ENCODE data around the gene PARP1.
A peak's percentile ranks its signal among the peaks of the same experiment; 100 is the strongest.
"Not testable (repeated sequence)": the region's sequence is repeated elsewhere in the genome, so short reads cannot be mapped to it uniquely, and the experiment has no call there.

Gene PARP1

DNA sequence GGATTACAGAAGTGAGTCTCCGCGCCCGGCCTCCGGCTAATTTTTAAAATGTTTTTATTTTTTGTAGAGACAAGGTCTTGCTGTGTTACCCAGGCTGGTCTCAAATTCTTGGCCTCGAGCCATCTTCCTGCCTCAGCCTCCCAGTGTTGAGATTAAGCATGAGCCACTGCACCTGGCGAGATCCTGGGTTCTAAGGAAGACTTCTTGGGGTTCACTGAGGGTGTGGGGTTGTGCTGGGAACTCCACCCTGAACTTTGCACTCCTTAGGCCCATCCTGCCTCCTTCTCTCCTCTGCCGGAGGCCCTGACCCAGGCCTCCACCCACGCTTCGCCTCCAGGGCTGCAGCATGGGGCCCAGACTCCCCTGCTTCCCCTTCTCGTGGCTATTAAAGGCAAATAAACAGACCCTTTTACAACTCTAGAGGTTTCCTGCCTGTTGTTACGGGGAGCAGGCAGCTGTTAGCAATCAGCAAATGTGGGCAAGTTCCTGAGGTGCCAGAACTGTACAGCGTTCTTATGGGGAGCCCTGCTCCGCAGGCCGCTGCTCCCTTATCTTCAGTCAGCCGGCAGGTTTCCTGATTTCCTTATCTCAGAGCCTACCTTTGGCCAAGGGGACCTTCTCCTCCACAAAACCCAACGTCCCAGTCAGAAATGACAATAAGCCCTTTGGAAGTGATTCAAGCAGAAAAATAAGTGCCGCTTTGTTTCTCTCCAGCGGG is 57.9 kb downstream of the PARP1 start:
- no peak for DNase-seq

GRCh38 chr1:226349081-226349480 is 58.8 kb downstream of the PARP1 start:
- DNase-seq: no peak

- DNase-seq: no peak
Measured at GRCh38 chr1:226344441-226345259, 63.2 kb downstream of the PARP1 start.

GRCh38 chr1:226342656-226343055 is 65.2 kb downstream of the PARP1 start:
- no peak for DNase-seq

- not testable (repeated sequence) for DNase-seq
Measured at GRCh38 chr1:226340111-226340510, 67.8 kb downstream of the PARP1 start.

GRCh38 chr1:226337276-226337875 is 70.5 kb downstream of the PARP1 start:
- DNase-seq: no peak

DNA sequence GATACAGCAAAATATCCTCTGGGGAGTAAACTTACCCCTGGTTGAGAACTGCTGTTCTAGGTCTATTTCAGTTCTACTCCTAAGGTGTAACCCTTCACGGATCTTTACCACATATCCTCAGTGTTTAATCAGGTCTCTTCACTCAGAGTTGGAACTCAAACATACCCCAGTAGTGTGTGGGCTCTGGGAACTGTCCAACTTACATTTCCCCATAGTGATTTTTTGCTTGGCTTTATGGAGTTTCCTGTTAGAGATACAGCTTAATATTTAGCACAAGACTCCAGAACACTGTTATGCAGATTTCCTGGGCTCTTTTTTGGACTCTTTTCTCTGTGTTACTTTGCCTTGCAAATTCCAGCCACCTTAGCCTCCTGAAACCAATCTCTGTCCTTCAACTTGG is 72.2 kb downstream of the PARP1 start:
- no peak for DNase-seq

DNA sequence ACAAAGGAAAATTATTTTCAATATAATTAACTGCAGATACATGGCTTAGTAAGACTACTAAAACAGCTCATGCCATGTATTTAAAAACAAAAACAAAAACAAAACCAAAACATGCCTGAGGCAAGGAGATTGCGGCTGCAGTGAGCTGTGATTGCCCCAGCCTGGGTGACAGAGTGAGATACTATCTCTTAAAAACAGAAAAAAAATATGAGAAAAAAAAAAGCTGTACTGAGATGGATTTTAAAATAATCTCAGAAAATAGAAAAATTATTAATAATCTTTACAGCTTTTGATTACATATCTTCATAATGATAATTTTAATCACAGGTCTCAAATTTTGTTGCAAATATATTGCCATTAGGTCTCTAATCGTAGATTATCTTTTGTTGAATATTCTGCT is 74.9 kb downstream of the PARP1 start:
- DNase-seq: no peak

- no peak for DNase-seq
Measured at GRCh38 chr1:226329237-226329636, 78.7 kb downstream of the PARP1 start.

DNA sequence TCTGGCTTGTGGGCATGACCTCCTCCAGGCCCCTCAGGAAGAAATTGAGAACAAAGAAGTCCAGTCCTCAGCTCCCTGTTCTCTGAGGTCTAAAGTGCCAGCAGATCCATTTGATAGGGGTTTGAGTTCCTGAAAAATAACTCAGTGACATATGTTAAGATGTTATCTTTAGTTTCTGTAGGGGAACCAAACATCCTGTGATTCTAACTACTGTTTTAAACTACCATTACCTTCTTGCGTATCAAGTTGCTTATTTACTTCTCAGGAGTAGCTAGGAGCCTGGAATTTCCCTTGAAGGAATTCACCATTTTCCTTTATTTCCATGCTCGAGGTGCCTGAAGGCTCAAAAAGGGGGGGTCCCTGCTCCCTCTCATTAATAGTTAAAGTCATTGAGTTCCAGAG is 80.1 kb downstream of the PARP1 start:
- DNase-seq: no peak

DNA sequence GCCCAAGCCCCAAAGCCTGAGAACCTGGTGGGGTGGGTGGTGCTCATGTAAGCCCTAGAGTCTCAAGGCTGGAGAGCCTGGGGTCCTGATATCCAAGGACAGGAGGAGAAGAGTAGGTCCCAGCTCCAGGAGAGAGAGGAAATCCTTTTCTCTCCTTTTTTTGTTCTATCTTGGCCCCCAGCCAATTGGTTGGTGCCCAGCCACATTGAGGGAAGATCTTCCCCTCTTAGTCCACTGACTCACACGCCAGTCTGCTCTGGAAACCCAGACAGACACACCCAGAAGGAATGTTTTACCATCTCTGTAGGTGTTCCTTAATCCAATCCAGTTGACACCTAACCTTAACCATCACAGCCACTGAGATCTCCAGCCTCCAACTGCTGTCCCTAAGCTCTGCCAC is 82.7 kb downstream of the PARP1 start:
- DNase-seq: peak; percentile 8

DNA sequence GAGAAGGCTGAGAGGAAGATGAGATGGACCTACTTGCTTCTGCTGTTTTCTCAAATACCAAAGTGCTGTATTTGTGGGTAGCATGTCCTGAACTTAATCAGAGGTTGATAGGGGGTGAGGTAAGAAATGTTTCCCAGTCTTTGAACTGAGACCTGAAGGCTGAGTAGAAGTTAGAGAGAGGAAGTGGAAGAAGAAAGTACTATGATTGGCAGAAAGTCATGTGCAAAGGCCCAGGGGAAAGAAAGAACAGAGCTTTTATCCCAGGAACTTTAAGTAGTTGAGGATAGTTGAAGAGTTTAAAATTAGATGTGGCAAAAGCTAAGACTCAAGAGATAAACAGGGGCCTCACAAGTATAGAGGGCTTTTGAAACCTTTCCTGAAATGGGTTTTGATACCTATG is 83.4 kb downstream of the PARP1 start:
- no peak for DNase-seq

- DNase-seq: no peak
Measured at GRCh38 chr1:226322986-226323385, 84.9 kb downstream of the PARP1 start.

DNA sequence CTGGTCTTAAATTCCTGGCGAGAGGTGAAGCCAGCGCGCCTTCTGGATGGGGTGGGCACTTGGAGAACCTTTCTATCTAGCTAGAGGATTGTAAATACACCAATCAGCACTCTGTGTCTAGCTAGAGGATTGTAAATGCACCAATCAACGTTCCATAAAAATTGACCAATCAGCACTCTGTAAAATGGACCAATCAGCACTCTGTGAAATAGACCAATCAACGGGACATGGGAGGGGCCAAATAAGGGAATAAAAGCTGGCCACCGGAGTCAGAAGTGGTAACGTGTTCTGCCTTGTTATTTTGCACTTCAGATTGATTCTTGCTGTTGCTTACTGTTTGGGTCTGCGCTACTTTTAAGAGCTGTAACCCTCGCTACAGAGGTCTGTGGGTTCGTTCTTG is 87.0 kb downstream of the PARP1 start:
- no peak for DNase-seq

- DNase-seq: no peak
Measured at GRCh38 chr1:226318471-226318870, 89.4 kb downstream of the PARP1 start.

DNA sequence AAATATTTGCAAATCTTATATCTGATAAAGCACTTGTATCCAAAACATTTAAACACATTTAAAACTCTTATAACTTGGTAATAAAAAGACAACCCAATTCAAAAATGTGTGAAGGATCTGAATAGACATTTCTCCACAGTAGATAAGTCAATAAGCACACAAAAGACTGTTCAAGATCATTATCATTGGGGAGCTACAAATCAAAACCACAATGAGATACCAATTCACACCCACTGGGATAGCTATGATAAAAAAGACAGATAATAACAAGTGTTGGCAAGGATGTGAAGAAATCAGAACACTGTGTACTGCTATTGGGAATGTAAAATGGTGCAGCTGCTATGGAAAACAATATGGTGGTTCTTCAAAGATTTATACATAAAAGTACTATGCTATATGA is 93.8 kb downstream of the PARP1 start:
- no peak for DNase-seq

DNA sequence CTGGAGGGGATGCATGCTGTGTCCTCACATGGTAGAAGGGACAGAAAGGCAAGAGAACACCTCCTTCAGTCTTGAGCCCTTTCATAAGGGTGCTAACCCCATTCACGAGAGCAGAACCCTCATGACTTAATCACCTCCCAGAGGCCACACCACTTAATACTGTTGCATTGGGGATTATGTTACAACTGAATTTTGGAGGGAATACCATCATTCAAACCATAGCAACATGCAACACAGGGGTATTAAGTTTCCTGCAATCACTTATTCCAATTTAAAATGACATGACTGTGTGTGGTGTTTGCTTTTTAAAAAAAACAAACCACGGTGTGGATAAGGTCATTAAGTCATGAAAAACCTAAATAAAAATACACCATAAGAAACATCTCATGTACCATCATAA is 95.8 kb downstream of the PARP1 start:
- DNase-seq: no peak

DNA sequence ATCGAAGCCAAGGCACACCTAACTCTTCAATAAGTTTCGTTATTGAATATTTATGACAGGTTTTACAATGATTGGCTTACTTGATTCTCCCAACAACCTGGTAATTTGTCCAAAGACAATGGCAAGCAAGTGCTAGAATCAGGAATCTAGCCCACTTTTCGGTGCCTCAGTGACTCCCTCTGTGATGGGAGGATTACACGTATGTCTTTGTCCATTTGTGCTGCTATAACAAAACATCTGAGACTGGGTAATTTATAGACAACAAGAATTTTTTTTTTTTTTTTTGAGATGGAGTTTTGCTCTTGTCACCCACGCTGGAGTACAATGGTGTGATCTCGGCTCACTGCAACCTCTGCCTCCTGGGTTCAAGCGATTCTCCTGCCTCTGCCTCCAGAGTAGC is 96.5 kb downstream of the PARP1 start:
- no peak for DNase-seq

Measured in fibroblast of skin of abdomen (primary cell).